Upper lobe of left lung (tissue), 4 donors: ENCODE measurements around the gene KAZN.

Experiments used
- POLR2A ChIP-seq, 4 donors: fragments of 450-650 bp; IDR thresholded peaks; one replicate each; pipeline ENCODE4 v1.5.1; 2016 to 2017; ENCODE audit warnings: antibody characterized with exemption in 4 of 4, mild to moderate bottlenecking in 2 of 4
- POLR2AphosphoS5 ChIP-seq, 2 donors: sonication (generic); formaldehyde crosslinking; IDR thresholded peaks; one replicate each; pipeline ENCODE4 v1.5.1; 2017; ENCODE audit warnings: antibody characterized with exemption in 2 of 2
- TF ChIP-seq, protein P1 (sequence below), 6 experiments: fragments of 450-650 bp in 4 of 6; fragments of 200-600 bp in 2 of 6; sonication (generic) in 2 of 6; IDR thresholded peaks; one replicate each; pipeline ENCODE4 v1.5.1; 2016 to 2019; ENCODE audit warnings: antibody characterized with exemption in 6 of 6

DNA sequence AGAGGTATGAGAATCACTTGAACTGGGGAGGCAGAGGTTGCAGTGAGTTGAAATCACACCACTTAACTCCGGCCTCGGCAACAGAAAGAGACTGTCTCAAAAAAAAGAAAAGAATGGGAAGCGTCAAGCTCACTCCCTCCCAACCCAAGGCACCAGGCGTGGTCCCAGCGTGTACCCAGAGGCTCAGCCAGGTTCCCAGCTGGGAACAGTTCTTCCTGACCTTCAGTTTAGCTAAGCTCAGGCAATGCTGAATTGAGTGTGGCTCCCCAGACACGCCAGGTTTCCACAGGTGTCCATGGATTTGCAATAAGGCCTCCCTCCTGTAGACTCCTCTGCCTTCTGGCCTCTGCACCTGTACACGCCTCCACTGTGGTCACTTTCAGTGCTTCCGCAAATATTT lies 414.3 kb downstream of the KAZN start:
- TF ChIP-seq, protein P1, sequence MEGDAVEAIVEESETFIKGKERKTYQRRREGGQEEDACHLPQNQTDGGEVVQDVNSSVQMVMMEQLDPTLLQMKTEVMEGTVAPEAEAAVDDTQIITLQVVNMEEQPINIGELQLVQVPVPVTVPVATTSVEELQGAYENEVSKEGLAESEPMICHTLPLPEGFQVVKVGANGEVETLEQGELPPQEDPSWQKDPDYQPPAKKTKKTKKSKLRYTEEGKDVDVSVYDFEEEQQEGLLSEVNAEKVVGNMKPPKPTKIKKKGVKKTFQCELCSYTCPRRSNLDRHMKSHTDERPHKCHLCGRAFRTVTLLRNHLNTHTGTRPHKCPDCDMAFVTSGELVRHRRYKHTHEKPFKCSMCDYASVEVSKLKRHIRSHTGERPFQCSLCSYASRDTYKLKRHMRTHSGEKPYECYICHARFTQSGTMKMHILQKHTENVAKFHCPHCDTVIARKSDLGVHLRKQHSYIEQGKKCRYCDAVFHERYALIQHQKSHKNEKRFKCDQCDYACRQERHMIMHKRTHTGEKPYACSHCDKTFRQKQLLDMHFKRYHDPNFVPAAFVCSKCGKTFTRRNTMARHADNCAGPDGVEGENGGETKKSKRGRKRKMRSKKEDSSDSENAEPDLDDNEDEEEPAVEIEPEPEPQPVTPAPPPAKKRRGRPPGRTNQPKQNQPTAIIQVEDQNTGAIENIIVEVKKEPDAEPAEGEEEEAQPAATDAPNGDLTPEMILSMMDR (IDR thresholded peaks at IDR 0.05): no peak
- TF ChIP-seq POLR2AphosphoS5 (IDR thresholded peaks at IDR 0.05) (no peak), POLR2A (IDR thresholded peaks at IDR 0.05) (no peak)
